ENCODE measurements around the gene OR5AC2. TPM values are rescaled to one million over a fixed set of nuclear protein-coding genes. Genes with fewer than 3 reads are reported as not detected.

Gene OR5AC2
- total and polyA plus RNA-seq, 2 experiments from 2014 or later = not detected

DNA sequence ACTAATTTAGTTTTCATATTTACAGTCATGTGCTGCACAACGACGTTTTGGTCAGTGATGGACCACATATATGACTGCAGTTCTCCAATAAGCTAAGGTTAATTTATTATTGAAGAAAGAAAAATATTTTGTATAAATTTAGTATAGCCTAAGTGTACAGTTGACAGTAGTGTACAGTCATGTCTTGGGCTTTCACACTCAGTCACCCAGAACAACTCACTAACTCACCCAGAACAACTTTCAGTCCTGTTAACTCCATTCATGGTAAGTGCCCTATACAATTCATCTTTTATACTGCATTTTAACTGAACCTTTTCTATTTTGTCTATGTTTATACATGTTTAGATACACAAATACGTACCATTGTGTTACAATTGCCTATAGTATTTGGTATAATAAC is 48.1 kb upstream of the OR5AC2 start (continued):
- TF ChIP-seq, protein P1, sequence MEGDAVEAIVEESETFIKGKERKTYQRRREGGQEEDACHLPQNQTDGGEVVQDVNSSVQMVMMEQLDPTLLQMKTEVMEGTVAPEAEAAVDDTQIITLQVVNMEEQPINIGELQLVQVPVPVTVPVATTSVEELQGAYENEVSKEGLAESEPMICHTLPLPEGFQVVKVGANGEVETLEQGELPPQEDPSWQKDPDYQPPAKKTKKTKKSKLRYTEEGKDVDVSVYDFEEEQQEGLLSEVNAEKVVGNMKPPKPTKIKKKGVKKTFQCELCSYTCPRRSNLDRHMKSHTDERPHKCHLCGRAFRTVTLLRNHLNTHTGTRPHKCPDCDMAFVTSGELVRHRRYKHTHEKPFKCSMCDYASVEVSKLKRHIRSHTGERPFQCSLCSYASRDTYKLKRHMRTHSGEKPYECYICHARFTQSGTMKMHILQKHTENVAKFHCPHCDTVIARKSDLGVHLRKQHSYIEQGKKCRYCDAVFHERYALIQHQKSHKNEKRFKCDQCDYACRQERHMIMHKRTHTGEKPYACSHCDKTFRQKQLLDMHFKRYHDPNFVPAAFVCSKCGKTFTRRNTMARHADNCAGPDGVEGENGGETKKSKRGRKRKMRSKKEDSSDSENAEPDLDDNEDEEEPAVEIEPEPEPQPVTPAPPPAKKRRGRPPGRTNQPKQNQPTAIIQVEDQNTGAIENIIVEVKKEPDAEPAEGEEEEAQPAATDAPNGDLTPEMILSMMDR (conservative IDR thresholded peaks at IDR 0.05; ENCODE audit: low read depth in 2 of 2) = no peak

- H3K27ac Mint-ChIP-seq = peak overlapping the region; percentile 88
- peaks cover 1% of the 10 kb centered on the region for H3K27me3 Mint-ChIP-seq (ENCODE audit: insufficient read depth, low read depth, poor library complexity)
- Histone ChIP-seq H3K36me3 (ENCODE audit: insufficient read depth) (no peaks in the 10 kb centered on the region), H4K20me1 (replicated peaks; ENCODE audit: insufficient read depth) (no peaks in the 10 kb centered on the region), H3K4me2 (peak overlapping the region; percentile 75), H3K27me3 (ENCODE audit: insufficient read depth) (no peaks in the 10 kb centered on the region), H2AFZ (peak overlapping the region; percentile 74; the same call in 1 of the 2 replicates), H3K9me2 (ENCODE audit: insufficient read depth) (no peaks in the 10 kb centered on the region), H3K79me2 (replicated peaks; ENCODE audit: insufficient read depth) (no peaks in the 10 kb centered on the region), H3F3A (replicated peaks; ENCODE audit: low read depth) (no peaks in the 10 kb centered on the region), H3K4me3 (peak overlapping the region; percentile 53), H3K4me1 (ENCODE audit: insufficient read depth) (0 out of 2 replicates have a peak, but pooled peaks cover 7% of the 10 kb centered on the region), H3K27ac (ENCODE audit: low read depth) (no peak overlapping the region)
- peak; percentile 84 for DNase-seq (ENCODE audit: low spot score)
- peak; percentile 82 for TF ChIP-seq CREB1 (CRISPR knock-in tag; IDR thresholded peaks at IDR 0.05; ENCODE audit: low read depth)
- TF ChIP-seq, protein P1 (conservative IDR thresholded peaks at IDR 0.05; ENCODE audit: low read depth in 2 of 2) = peak; percentile 89 to 100
- TF ChIP-seq, protein P2, sequence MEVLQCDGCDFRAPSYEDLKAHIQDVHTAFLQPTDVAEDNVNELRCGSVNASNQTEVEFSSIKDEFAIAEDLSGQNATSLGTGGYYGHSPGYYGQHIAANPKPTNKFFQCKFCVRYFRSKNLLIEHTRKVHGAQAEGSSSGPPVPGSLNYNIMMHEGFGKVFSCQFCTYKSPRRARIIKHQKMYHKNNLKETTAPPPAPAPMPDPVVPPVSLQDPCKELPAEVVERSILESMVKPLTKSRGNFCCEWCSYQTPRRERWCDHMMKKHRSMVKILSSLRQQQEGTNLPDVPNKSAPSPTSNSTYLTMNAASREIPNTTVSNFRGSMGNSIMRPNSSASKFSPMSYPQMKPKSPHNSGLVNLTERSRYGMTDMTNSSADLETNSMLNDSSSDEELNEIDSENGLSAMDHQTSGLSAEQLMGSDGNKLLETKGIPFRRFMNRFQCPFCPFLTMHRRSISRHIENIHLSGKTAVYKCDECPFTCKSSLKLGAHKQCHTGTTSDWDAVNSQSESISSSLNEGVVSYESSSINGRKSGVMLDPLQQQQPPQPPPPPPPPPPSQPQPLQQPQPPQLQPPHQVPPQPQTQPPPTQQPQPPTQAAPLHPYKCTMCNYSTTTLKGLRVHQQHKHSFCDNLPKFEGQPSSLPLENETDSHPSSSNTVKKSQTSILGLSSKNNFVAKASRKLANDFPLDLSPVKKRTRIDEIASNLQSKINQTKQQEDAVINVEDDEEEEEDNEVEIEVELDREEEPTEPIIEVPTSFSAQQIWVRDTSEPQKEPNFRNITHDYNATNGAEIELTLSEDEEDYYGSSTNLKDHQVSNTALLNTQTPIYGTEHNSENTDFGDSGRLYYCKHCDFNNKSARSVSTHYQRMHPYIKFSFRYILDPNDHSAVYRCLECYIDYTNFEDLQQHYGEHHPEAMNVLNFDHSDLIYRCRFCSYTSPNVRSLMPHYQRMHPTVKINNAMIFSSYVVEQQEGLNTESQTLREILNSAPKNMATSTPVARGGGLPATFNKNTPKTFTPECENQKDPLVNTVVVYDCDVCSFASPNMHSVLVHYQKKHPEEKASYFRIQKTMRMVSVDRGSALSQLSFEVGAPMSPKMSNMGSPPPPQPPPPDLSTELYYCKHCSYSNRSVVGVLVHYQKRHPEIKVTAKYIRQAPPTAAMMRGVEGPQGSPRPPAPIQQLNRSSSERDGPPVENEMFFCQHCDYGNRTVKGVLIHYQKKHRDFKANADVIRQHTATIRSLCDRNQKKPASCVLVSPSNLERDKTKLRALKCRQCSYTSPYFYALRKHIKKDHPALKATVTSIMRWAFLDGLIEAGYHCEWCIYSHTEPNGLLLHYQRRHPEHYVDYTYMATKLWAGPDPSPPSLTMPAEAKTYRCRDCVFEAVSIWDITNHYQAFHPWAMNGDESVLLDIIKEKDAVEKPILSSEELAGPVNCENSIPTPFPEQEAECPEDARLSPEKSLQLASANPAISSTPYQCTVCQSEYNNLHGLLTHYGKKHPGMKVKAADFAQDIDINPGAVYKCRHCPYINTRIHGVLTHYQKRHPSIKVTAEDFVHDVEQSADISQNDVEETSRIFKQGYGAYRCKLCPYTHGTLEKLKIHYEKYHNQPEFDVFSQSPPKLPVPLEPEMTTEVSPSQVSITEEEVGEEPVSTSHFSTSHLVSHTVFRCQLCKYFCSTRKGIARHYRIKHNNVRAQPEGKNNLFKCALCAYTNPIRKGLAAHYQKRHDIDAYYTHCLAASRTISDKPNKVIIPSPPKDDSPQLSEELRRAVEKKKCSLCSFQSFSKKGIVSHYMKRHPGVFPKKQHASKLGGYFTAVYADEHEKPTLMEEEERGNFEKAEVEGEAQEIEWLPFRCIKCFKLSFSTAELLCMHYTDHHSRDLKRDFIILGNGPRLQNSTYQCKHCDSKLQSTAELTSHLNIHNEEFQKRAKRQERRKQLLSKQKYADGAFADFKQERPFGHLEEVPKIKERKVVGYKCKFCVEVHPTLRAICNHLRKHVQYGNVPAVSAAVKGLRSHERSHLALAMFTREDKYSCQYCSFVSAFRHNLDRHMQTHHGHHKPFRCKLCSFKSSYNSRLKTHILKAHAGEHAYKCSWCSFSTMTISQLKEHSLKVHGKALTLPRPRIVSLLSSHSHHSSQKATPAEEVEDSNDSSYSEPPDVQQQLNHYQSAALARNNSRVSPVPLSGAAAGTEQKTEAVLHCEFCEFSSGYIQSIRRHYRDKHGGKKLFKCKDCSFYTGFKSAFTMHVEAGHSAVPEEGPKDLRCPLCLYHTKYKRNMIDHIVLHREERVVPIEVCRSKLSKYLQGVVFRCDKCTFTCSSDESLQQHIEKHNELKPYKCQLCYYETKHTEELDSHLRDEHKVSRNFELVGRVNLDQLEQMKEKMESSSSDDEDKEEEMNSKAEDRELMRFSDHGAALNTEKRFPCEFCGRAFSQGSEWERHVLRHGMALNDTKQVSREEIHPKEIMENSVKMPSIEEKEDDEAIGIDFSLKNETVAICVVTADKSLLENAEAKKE (CRISPR knock-in tag; IDR thresholded peaks at IDR 0.05) = no peak
- peaks cover 5% of the 10 kb centered on the region for H3K36me3 Mint-ChIP-seq (ENCODE audit: low read depth)
- H3K4me1 Mint-ChIP-seq = peaks cover 7% of the 10 kb centered on the region; the same call in 2 of the 3 replicates
- H3K9me3 Mint-ChIP-seq = peaks cover 7% of the 10 kb centered on the region
- ATAC-seq = peak; percentile 83
- peak overlapping the region; percentile 85 for H3K4me3 Mint-ChIP-seq
These were observed 47.5 kb upstream of the OR5AC2 start for GRCh38 chr3:98039322-98040024.

Measured in GM23338 (cell line).